Trophoblast cell (in vitro differentiated cells and primary cell): ENCODE measurements around the gene IFNL3.

Experiments
- DNase-seq, 2 donors: peaks; one replicate each; pipeline ENCODE4 v3.0.0-alpha.2; 2016
- H2AFZ ChIP-seq: 2 replicates; pipeline ENCODE4 v1.6.1; 2013; ENCODE audit warnings: low read length, moderate library complexity, mild to moderate bottlenecking; ENCODE audit not compliant: insufficient read depth, poor library complexity
- H2AK5ac ChIP-seq: 2 replicates; pipeline ENCODE4 v1.6.1; 2013; ENCODE audit warnings: mild to moderate bottlenecking, low read length
- H2BK120ac ChIP-seq: 2 replicates; pipeline ENCODE4 v1.6.1; 2013; ENCODE audit warnings: low read length, mild to moderate bottlenecking, moderate library complexity; ENCODE audit not compliant: insufficient read depth, poor library complexity
- H2BK12ac ChIP-seq: 2 replicates; pipeline ENCODE4 v1.6.1; 2013; ENCODE audit warnings: mild to moderate bottlenecking, low read length, moderate library complexity
- H2BK5ac ChIP-seq: 2 replicates; pipeline ENCODE4 v1.6.1; 2013; ENCODE audit warnings: low read length, low read depth, moderate library complexity, mild to moderate bottlenecking; ENCODE audit not compliant: poor library complexity
- H3K14ac ChIP-seq: 2 replicates; pipeline ENCODE4 v1.6.1; 2013; ENCODE audit warnings: mild to moderate bottlenecking, low read length
- H3K18ac ChIP-seq: 2 replicates; pipeline ENCODE4 v1.6.1; 2013; ENCODE audit warnings: mild to moderate bottlenecking, low read length
- H3K23ac ChIP-seq: 2 replicates; pipeline ENCODE4 v1.6.1; 2013; ENCODE audit warnings: low read length
- H3K27ac ChIP-seq: 2 replicates; pipeline ENCODE4 v1.5.1; 2013; ENCODE audit warnings: low read depth, mild to moderate bottlenecking, inconsistent platforms, low read length, moderate library complexity
- H3K27me3 ChIP-seq: 2 replicates; pipeline ENCODE4 v1.6.1; 2013; ENCODE audit warnings: inconsistent platforms, mild to moderate bottlenecking, low read length, moderate library complexity; ENCODE audit not compliant: insufficient read depth
- H3K36me3 ChIP-seq, 2 experiments: 1 replicate in 1 of 2; 2 replicates in 1 of 2; pipeline ENCODE4 v1.6.1; 2013; ENCODE audit warnings: low read length in 2 of 2, mild to moderate bottlenecking in 2 of 2, moderate library complexity in 1 of 2; ENCODE audit not compliant: insufficient read depth in 2 of 2, control insufficient read depth in 1 of 2
- H3K4ac ChIP-seq: 2 replicates; pipeline ENCODE4 v1.6.1; 2013; ENCODE audit warnings: low read depth, mild to moderate bottlenecking, low read length, moderate library complexity
- H3K4me1 ChIP-seq, 2 experiments: 1 replicate in 1 of 2; 2 replicates in 1 of 2; pipeline ENCODE4 v1.6.1; 2013; ENCODE audit warnings: low read length in 2 of 2, mild to moderate bottlenecking in 2 of 2, moderate library complexity in 1 of 2; ENCODE audit not compliant: insufficient read depth in 2 of 2, control insufficient read depth in 1 of 2
- H3K4me2 ChIP-seq: 2 replicates; pipeline ENCODE4 v1.6.1; 2013; ENCODE audit warnings: inconsistent platforms, mild to moderate bottlenecking, low read length, moderate library complexity
- H3K4me3 ChIP-seq: 2 replicates; pipeline ENCODE4 v1.5.1; 2013; ENCODE audit warnings: mild to moderate bottlenecking, low read depth, low read length, inconsistent platforms
- H3K79me1 ChIP-seq: one replicate; pipeline ENCODE4 v1.6.1; 2013; ENCODE audit warnings: low read length
- H3K79me2 ChIP-seq: 2 replicates; pipeline ENCODE4 v1.6.1; 2013; ENCODE audit warnings: low read length, mild to moderate bottlenecking; ENCODE audit not compliant: control insufficient read depth, insufficient read depth, poor library complexity
- H3K9ac ChIP-seq: 2 replicates; pipeline ENCODE4 v1.6.1; 2013; ENCODE audit warnings: mild to moderate bottlenecking, low read length
- H3K9me3 ChIP-seq: 2 replicates; pipeline ENCODE4 v1.6.1; 2013; ENCODE audit warnings: low read depth, mild to moderate bottlenecking, control low read depth, inconsistent platforms, low read length; ENCODE audit not compliant: insufficient read depth
- H4K12ac ChIP-seq: 2 replicates; pipeline ENCODE4 v1.6.1; 2013; ENCODE audit warnings: low read depth, mild to moderate bottlenecking, low read length, moderate library complexity
- H4K8ac ChIP-seq: 2 replicates; pipeline ENCODE4 v1.6.1; 2013; ENCODE audit warnings: low read depth, mild to moderate bottlenecking, low read length, moderate library complexity
- H4K91ac ChIP-seq: one replicate; pipeline ENCODE4 v1.6.1; 2013; ENCODE audit warnings: low read depth, mild to moderate bottlenecking, low read length, moderate library complexity
- WGBS: extraction: QIAGEN DNeasy Blood & Tissue Kit; methylation state at CpG from one replicate; pipeline ENCODE4 v1.1.7; 2013; ENCODE audit warnings: missing lambda C conversion rate; ENCODE audit not compliant: insufficient read length, insufficient coverage; ENCODE audit errors: extremely low coverage; 5-methylcytosine and 5-hydroxymethylcytosine counted together

IFNL3 gene

DNA sequence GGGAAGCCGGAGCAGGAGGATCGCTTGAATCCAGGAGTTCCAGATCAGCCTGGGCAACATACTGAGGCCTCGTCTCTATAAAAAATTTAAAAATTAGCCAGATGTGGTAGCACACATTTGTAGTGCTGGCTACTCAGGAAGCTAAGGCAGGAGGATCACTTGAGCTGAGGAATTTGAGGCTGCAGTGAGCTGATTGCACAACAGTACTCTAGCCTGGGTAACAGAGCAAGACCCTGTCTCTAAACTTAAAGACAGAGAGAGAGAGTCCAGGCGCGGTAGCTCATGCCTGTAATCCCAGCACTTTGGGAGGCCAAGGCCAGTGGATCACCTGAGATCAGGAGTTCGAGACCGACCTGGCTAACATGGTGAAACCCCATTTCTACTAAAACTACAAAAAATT lies 4.4 kb downstream of the IFNL3 start:
- Histone ChIP-seq H4K12ac (no peak overlapping the region), H3K9me3 (no peaks in the 10 kb centered on the region), H3K79me1 (no peaks in the 10 kb centered on the region), H3K4me1 (peaks cover 6 to 8% of the 10 kb centered on the region in 2 experiments), H2BK5ac (no peak overlapping the region), H2AFZ (no peak overlapping the region), H3K27me3 (no peaks in the 10 kb centered on the region), H3K4me2 (no peak overlapping the region), H3K4ac (no peak overlapping the region), H2BK120ac (no peak overlapping the region), H2AK5ac (no peak overlapping the region), H3K14ac (no peak overlapping the region), H3K9ac (no peak overlapping the region), H3K4me3 (no peak overlapping the region), H3K79me2 (no peaks in the 10 kb centered on the region), H3K36me3 (no peaks in the 10 kb centered on the region), H3K18ac (no peak overlapping the region), H3K23ac (no peak overlapping the region), H3K27ac (no peak overlapping the region), H4K91ac (no peak overlapping the region), H4K8ac (no peak overlapping the region), H2BK12ac (no peak overlapping the region)
- no CpG with 5 or more reads among the region's 7 CpGs for WGBS
- DNase-seq = no peak

DNA sequence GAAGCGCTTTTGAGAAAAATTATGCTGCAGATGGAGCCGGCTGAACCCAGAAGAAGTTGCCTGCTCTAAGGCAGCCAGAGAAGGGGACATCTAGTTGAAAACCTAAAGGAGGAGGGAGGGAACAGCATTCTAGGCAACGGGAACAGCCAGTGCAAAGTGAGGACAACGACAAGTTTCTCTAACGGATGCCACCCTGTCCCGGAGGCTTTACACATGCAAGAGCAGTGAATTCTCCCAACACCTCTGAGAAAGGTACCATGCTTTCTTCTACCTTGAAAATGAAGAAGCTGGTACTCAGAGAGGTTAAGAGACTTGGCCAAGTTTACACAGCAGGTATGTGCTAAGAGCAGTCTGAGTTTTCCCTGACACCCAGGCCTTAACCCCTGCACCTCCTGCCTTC lies 5.9 kb downstream of the IFNL3 start:
- Histone ChIP-seq H3K79me2 (no peaks in the 10 kb centered on the region), H2AFZ (no peak overlapping the region), H3K23ac (no peak overlapping the region), H3K36me3 (no peaks in the 10 kb centered on the region), H4K91ac (no peak overlapping the region), H3K18ac (no peak overlapping the region), H2AK5ac (no peak overlapping the region), H3K4me1 (peaks cover 6 to 8% of the 10 kb centered on the region in 2 experiments), H4K8ac (no peak overlapping the region), H3K27me3 (no peaks in the 10 kb centered on the region), H3K9ac (no peak overlapping the region), H3K4me2 (no peak overlapping the region), H2BK5ac (no peak overlapping the region), H3K9me3 (no peaks in the 10 kb centered on the region), H3K27ac (no peak overlapping the region), H3K4ac (no peak overlapping the region), H3K4me3 (no peak overlapping the region), H2BK12ac (no peak overlapping the region), H2BK120ac (no peak overlapping the region), H3K14ac (no peak overlapping the region), H4K12ac (no peak overlapping the region), H3K79me1 (no peaks in the 10 kb centered on the region)
- no peak for DNase-seq
- WGBS = no CpG with 5 or more reads among the region's 6 CpGs

DNA sequence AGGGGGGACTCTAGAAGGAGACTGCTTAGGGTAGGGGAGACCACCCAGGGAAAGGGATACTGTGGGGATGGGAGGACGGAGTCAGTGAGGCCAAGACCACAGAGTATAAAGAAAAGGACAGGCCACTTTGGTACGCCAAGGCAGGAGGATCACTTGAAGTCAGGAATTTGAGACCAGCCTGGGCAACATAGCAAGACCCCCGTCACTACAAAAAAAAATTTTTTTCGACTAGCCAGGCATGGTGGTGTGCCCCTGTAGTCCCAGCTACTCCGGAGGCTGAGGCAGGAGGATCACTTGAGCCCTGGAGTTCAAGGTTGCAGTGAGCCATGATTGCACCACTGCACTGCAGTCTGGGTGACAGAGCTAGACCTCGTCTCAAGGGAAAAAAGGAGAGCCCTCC lies 6.6 kb downstream of the IFNL3 start:
- Histone ChIP-seq H3K9me3 (no peaks in the 10 kb centered on the region), H3K79me1 (no peaks in the 10 kb centered on the region), H3K79me2 (no peaks in the 10 kb centered on the region), H4K91ac (no peak overlapping the region), H3K23ac (no peak overlapping the region), H3K4me2 (no peak overlapping the region), H3K4me3 (no peak overlapping the region), H3K27me3 (no peaks in the 10 kb centered on the region), H3K9ac (no peak overlapping the region), H3K14ac (no peak overlapping the region), H4K8ac (no peak overlapping the region), H3K18ac (no peak overlapping the region), H2BK5ac (no peak overlapping the region), H2AFZ (no peak overlapping the region), H2AK5ac (no peak overlapping the region), H3K4ac (no peak overlapping the region), H3K36me3 (no peaks in the 10 kb centered on the region), H2BK120ac (no peak overlapping the region), H3K4me1 (peaks cover 6 to 8% of the 10 kb centered on the region in 2 experiments), H3K27ac (no peak overlapping the region), H2BK12ac (no peak overlapping the region), H4K12ac (no peak overlapping the region)
- WGBS = no CpG with 5 or more reads among the region's 6 CpGs
- no peak for DNase-seq

DNA sequence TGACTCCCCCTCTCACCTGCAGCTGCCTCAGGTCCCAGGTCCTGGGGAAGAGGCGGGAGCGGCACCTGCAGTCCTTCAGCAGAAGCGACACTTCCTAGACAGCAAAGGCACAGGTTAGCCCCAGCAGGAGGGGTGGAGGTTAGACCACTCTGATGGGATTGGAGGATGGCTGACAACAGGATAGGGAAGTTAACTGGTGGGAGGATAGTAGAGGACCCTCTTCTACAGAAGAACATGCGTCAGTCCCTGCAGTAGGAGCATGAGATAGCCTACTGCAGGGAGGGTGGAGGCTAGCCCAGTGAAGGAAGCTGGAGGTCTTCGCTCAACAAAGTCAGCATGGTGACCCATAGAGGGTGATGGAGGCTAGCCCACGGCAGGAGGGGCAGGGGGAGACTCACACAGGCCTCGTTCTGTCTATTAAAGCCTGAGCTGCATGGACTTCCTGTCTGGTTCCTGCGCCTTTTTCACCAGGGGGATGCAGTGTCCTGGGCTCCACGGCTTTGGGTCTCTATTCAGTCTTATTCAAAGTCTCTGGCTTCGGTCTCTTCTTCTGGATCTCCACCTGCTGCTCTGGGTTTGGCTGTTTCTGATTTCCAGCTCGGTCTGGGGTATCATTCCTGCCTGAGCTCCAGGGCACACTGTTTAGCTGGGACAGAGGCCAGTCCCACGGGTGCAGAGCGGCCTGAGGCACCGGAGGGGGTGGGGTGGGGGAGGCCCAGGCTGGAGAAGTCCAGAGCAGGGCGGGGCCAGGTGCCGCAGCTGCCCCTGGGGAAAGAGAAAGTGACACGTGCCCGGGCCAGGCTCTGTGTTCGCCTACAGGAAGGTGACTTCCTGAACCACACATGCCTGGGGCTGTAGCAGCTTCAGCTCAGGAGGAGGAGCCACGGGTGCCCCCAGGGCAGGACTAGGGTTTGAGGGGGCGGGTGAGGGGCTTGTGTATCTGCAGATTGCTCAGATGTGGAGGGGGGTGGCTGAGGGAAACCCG lies 7.3 kb downstream of the IFNL3 start:
- H2BK12ac ChIP-seq = no peak overlapping the region
- no peaks in the 10 kb centered on the region for H3K79me2 ChIP-seq
- no peak overlapping the region for H3K4me3 ChIP-seq
- H4K91ac ChIP-seq = no peak overlapping the region
- no peak overlapping the region for H3K18ac ChIP-seq
- no peak overlapping the region for H3K14ac ChIP-seq
- H3K36me3 ChIP-seq = no peaks in the 10 kb centered on the region
- H4K8ac ChIP-seq = no peak overlapping the region
- no peak overlapping the region for H2BK120ac ChIP-seq
- H3K27ac ChIP-seq = no peak overlapping the region
- no peak overlapping the region for H3K4ac ChIP-seq
- no peaks in the 10 kb centered on the region for H3K79me1 ChIP-seq
- no peaks in the 10 kb centered on the region for H3K9me3 ChIP-seq
- H4K12ac ChIP-seq = no peak overlapping the region
- H2BK5ac ChIP-seq = no peak overlapping the region
- peak; percentile 60 to 63 for DNase-seq
- H2AFZ ChIP-seq = no peak overlapping the region
- H3K9ac ChIP-seq = no peak overlapping the region
- H3K27me3 ChIP-seq = no peaks in the 10 kb centered on the region
- H2AK5ac ChIP-seq = no peak overlapping the region
- H3K23ac ChIP-seq = no peak overlapping the region
- no CpG with 5 or more reads among the region's 22 CpGs for WGBS
- no peak overlapping the region for H3K4me2 ChIP-seq
- peaks cover 6 to 8% of the 10 kb centered on the region in 2 experiments for H3K4me1 ChIP-seq
